ENCODE measurements around the gene DTNA. TPM values are rescaled to one million over a fixed set of nuclear protein-coding genes. Genes with fewer than 3 reads are reported as not detected.
"Not testable (repeated sequence)": the region's sequence is repeated elsewhere in the genome, so short reads cannot be mapped to it uniquely, and the experiment has no call there.

The DTNA gene
- total RNA-seq = 100 to 1,000 TPM in 1 of 5 donors, 10 to 100 TPM in 4; 18.5 to 113 (median 41.9) TPM
- 10 to 100 TPM; 11.1 to 16.8 (median 14.7) TPM for polyA plus RNA-seq
- long read RNA-seq, donor 1 = 0 reads
- long read RNA-seq, donor 2 = 0 reads
- long read RNA-seq, donor 3 = 0 reads
- long read RNA-seq, donor 4 = 0 reads
- long read RNA-seq, donor 5 = 0 reads
- long read RNA-seq, donor 6 = 0 reads
- long read RNA-seq, donor 7 = 0 reads
- long read RNA-seq, donor 8 = 0 reads
- long read RNA-seq, donor 9 = 0 reads
- long read RNA-seq, donor 10 = 0 reads

GRCh38 chr18:34709750-34710441 lies at the start of gene DTNA:
Gene DTNA (plus strand): TSS chr18:34710298. CDS start chr18:34755977, 45,679 bp downstream.
- H3K36me3 ChIP-seq = no peaks in the 10 kb centered on the region
- H3K27me3 ChIP-seq = peaks cover 0 to 7% (median 0%) of the 10 kb centered on the region in 3 donors
- intact Hi-C loops (cut with DNase I; ENCODE audit: low total_unique reads) = no loop called here
- peak within 1 kb of the TSS in 2 of 4 donors; percentile 1 to 8 for H3K4me3 ChIP-seq
- H3K4me1 ChIP-seq = peaks cover 0 to 43% (median 18%) of the 10 kb centered on the region in 4 donors
- WGBS, 5 donors = 35 to 54% (median 48%) methylated on average over 1 of the region's 1 CpG
- peak in 1 of 2 donors; percentile 83 for DNase-seq
- TF ChIP-seq EP300 (IDR thresholded peaks at IDR 0.05) (no peak), POLR2AphosphoS5 (IDR thresholded peaks at IDR 0.05) (no peak), POLR2A (IDR thresholded peaks at IDR 0.05) (no peak)
- no peaks in the 10 kb centered on the region for H3K9me3 ChIP-seq
- H3K27ac ChIP-seq = peak within 1 kb of the TSS in 4 of 5 donors; percentile 35 to 80 (median 68)

- no peak overlapping the region for H3K4me3 ChIP-seq
- H3K9me3 ChIP-seq = no peaks in the 10 kb centered on the region
- no peaks in the 10 kb centered on the region for H3K36me3 ChIP-seq
- WGBS, 5 donors = 57 to 76% (median 60%) methylated on average over 2 of the region's 2 CpGs
- TF ChIP-seq POLR2A (IDR thresholded peaks at IDR 0.05) (no peak), EP300 (IDR thresholded peaks at IDR 0.05) (no peak), POLR2AphosphoS5 (IDR thresholded peaks at IDR 0.05) (no peak), CTCF (IDR thresholded peaks at IDR 0.05) (no peak)
- H3K4me1 ChIP-seq = peaks cover 4 to 26% (median 18%) of the 10 kb centered on the region in 4 donors
- no peaks in the 10 kb centered on the region for H3K27me3 ChIP-seq
- H3K27ac ChIP-seq = peak overlapping the region in 2 of 5 donors; percentile 46 to 74
- DNase-seq = no peak
- intact Hi-C loops (cut with DNase I; ENCODE audit: low total_unique reads) = loop anchor here (10.0 kb wide), 1 partner anchor 124 kb away; no protein-coding TSS in a partner anchor
These were observed 49.5 kb upstream of the DTNA start for GRCh38 chr18:34660572-34660971.

GRCh38 chr18:34661464-34662087 lies 48.5 kb upstream of the DTNA start:
- peaks cover 4 to 26% (median 18%) of the 10 kb centered on the region in 4 donors for H3K4me1 ChIP-seq
- H3K36me3 ChIP-seq = no peaks in the 10 kb centered on the region
- intact Hi-C loops (cut with DNase I; ENCODE audit: low total_unique reads) = loop anchor here (10.0 kb wide), 1 partner anchor 123 kb away; no protein-coding TSS in a partner anchor
- DNase-seq = peak in 1 of 2 donors; percentile 61
- H3K9me3 ChIP-seq = no peaks in the 10 kb centered on the region
- H3K27ac ChIP-seq = peak overlapping the region in 2 of 5 donors; percentile 4 to 74
- WGBS, 5 donors = 40 to 51% (median 48%) methylated on average over 4 of the region's 4 CpGs
- H3K4me3 ChIP-seq = no peak overlapping the region
- TF ChIP-seq POLR2AphosphoS5 (IDR thresholded peaks at IDR 0.05) = no peak
- peak in 5 of 7 experiments; percentile 54 to 82 (median 60) for TF ChIP-seq CTCF (IDR thresholded peaks at IDR 0.05)
- H3K27me3 ChIP-seq = no peaks in the 10 kb centered on the region

- peaks cover 0 to 8% (median 0%) of the 10 kb centered on the region in 4 donors for H3K4me1 ChIP-seq
- 74 to 88% (median 83%) methylated on average over 3 of the region's 3 CpGs for WGBS, 5 donors
- H3K4me3 ChIP-seq = no peak overlapping the region
- H3K27ac ChIP-seq = no peak overlapping the region
- H3K9me3 ChIP-seq = no peaks in the 10 kb centered on the region
- H3K36me3 ChIP-seq = no peaks in the 10 kb centered on the region
- DNase-seq = no peak
- H3K27me3 ChIP-seq = no peaks in the 10 kb centered on the region
- intact Hi-C loops (cut with DNase I; ENCODE audit: low total_unique reads) = no loop called here
- TF ChIP-seq EP300 (IDR thresholded peaks at IDR 0.05) (no peak), POLR2A (IDR thresholded peaks at IDR 0.05) (no peak), POLR2AphosphoS5 (IDR thresholded peaks at IDR 0.05) (no peak), CTCF (IDR thresholded peaks at IDR 0.05) (no peak)
These were observed 33.1 kb upstream of the DTNA start for GRCh38 chr18:34676816-34677574.

GRCh38 chr18:34689750-34690149 lies 20.3 kb upstream of the DTNA start:
- DNase-seq, H3K9me3 ChIP-seq: not testable (repeated sequence)
- 64 to 100% (median 77%) methylated on average over 2 to 3 of the region's 3 CpGs for WGBS, 5 donors

More at GRCh38 chr18:34689750-34690149, 20.3 kb upstream of the DTNA start:
- H3K27me3 ChIP-seq; H3K27ac ChIP-seq; intact Hi-C loops (cut with DNase I; ENCODE audit: low total_unique reads); H3K4me3 ChIP-seq; H3K4me1 ChIP-seq; H3K36me3 ChIP-seq: not testable (repeated sequence)
